HepG2 (cell line): ENCODE data around the gene TMUB1. TPM values are rescaled to one million over a fixed set of nuclear protein-coding genes. Genes with fewer than 3 reads are reported as not detected.
A peak's percentile ranks its signal among the peaks of the same experiment; 100 is the strongest.

Experiments
- ISX ChIP-seq: sonication (generic); formaldehyde crosslinking; conservative IDR thresholded peaks from 2 replicates; pipeline ENCODE4 v1.5.0; 2020; ENCODE audit warnings: missing genetic modification reagents
- MED1 ChIP-seq: sonication (generic); formaldehyde crosslinking; IDR thresholded peaks from 2 replicates; pipeline ENCODE4 v1.4.0; 2020; ENCODE audit warnings: missing genetic modification reagents
- MED8 ChIP-seq: sonication (generic); formaldehyde crosslinking; IDR thresholded peaks from 2 replicates; pipeline ENCODE4 v1.8.1; 2023; ENCODE audit warnings: mild to moderate bottlenecking, missing genetic modification reagents; ENCODE audit not compliant: insufficient replicate concordance
- MEIS2 ChIP-seq: sonication (generic); formaldehyde crosslinking; IDR thresholded peaks from 2 replicates; pipeline ENCODE4 v1.9.0; 2021; ENCODE audit warnings: mild to moderate bottlenecking, missing genetic modification reagents
- PRMT3 ChIP-seq: sonication (generic); formaldehyde crosslinking; IDR thresholded peaks from 2 replicates; pipeline ENCODE4 v1.8.1; 2022; ENCODE audit warnings: low read depth, mild to moderate bottlenecking, moderate library complexity, missing genetic modification reagents, borderline replicate concordance
- SYNCRIP ChIP-seq: fragments of 200-400 bp; formaldehyde crosslinking; IDR thresholded peaks from 2 replicates; pipeline ENCODE4 v1.6.1; 2018; ENCODE audit warnings: mild to moderate bottlenecking, low read depth, low read length; ENCODE audit not compliant: insufficient read depth
- WIZ ChIP-seq: sonication (generic); formaldehyde crosslinking; IDR thresholded peaks from 2 replicates; pipeline ENCODE4 v1.5.1; 2020; ENCODE audit warnings: mild to moderate bottlenecking, missing genetic modification reagents
- ZNF136 ChIP-seq: sonication (generic); formaldehyde crosslinking; IDR thresholded peaks from 2 replicates; pipeline ENCODE4 v1.8.1; 2022; ENCODE audit warnings: low read depth, mild to moderate bottlenecking, moderate library complexity, missing genetic modification reagents
- ZNF550 ChIP-seq: sonication (generic); formaldehyde crosslinking; IDR thresholded peaks from 2 replicates; pipeline ENCODE4 v1.4.0; 2020; ENCODE audit warnings: mild to moderate bottlenecking, missing genetic modification reagents, borderline replicate concordance
- ZNF878 ChIP-seq: sonication (generic); formaldehyde crosslinking; IDR thresholded peaks from 2 replicates; pipeline ENCODE4 v1.8.1; 2023; ENCODE audit warnings: mild to moderate bottlenecking, missing genetic modification reagents, moderate library complexity
- polyA plus RNA-seq, 8 experiments: library from polyadenylated mRNA; depleted of rRNA in 3 of 8; stranded (reverse) in 7 of 8; unstranded in 1 of 8; fragments of >200 nt; fragmentation: Illumina TruSeq in 4 of 8; extraction: Trizol in 4 of 8; gene quantifications; 2 replicates each; pipeline versions ENCODE4 v1.2.1 to v1.2.3, GENCODE V29; 2011 to 2016; ENCODE audit warnings: low read depth in 4 of 8, missing spikeins in 1 of 8, mixed read lengths in 1 of 8; ENCODE audit not compliant: insufficient read depth in 1 of 8
- total RNA-seq, 5 experiments: library from RNA; depleted of rRNA; stranded (reverse); fragments of >200 nt; fragmentation: Illumina TruSeq; extraction: Trizol; gene quantifications; 2 replicates each; pipeline ENCODE4 v1.2.3, GENCODE V29; 2016; ENCODE audit warnings: low read depth in 1 of 5
- TF ChIP-seq, protein P1 (sequence below): sonication (generic); formaldehyde crosslinking; IDR thresholded peaks from 2 replicates; pipeline ENCODE4 v1.5.0; 2020; ENCODE audit warnings: missing genetic modification reagents
- TF ChIP-seq, protein P2 (sequence below): IDR thresholded peaks from 2 replicates; pipeline ENCODE4 v1.6.1; 2016; ENCODE audit warnings: missing biosample characterization, missing genetic modification reagents, low read depth
- TF ChIP-seq, protein P3 (sequence below): sonication (generic); formaldehyde crosslinking; IDR thresholded peaks from 2 replicates; pipeline ENCODE4 v1.5.0; 2020; ENCODE audit warnings: mild to moderate bottlenecking, missing genetic modification reagents, borderline replicate concordance
- TF ChIP-seq, protein P4 (sequence below): sonication (generic); formaldehyde crosslinking; IDR thresholded peaks from 2 replicates; pipeline ENCODE4 v1.9.0; 2021; ENCODE audit warnings: missing genetic modification reagents, mild to moderate bottlenecking, borderline replicate concordance
- TF ChIP-seq, protein P5 (sequence below): fragments of 450-650 bp; IDR thresholded peaks from 2 replicates; pipeline ENCODE4 v1.6.1; 2016
- TF ChIP-seq, protein P6 (sequence below): sonication (generic); formaldehyde crosslinking; IDR thresholded peaks from 2 replicates; pipeline ENCODE4 v1.4.0; 2020; ENCODE audit warnings: mild to moderate bottlenecking, missing genetic modification reagents
- TF ChIP-seq, protein P7 (sequence below): sonication (generic); formaldehyde crosslinking; IDR thresholded peaks from 2 replicates; pipeline ENCODE4 v1.8.0; 2022; ENCODE audit warnings: mild to moderate bottlenecking, missing genetic modification reagents, moderate library complexity

Gene TMUB1
- total and polyA plus RNA-seq, 2 of the 13 experiments (the other 11 are each of a cell fraction or from before 2014, with no cell fraction given): 44.8 to 51.6 TPM

DNA sequence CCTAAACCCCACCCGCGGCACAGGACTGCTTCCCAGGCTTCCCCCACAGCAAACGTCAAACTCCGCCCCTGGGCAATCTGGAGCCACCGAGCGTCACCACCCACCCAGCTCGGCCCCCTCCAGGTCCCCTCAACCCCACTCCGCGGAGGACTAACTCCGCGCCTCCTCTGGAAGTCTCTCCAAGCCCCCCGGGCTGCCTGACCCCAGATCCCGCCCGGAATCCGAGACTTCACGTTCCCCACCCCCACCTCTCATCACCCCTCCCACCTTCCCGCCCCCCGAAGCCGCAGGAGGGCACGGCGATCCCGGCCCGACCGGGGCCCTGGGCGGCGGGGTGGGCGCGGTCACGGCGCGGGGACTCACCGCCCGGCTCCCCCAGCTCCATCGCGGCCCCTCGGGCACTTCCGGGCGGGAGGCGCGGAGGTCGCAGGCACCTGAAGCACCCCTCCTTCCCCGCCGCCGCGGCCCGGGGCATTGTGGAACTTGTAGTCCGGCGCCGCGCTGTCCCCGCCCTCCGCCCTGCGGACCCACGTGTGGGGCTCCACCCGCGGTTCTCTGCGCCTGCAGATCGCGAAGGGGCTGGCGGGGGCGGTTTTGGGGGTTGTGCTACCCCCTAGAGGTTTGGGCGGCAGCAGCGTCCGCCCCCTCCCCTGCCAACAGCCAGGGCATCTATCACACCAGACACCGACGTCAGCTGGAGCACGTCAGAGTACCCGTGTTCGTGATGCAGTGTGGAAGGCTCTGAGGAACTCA, at the start of gene TMUB1 (continued):
- TF ChIP-seq, protein P1, sequence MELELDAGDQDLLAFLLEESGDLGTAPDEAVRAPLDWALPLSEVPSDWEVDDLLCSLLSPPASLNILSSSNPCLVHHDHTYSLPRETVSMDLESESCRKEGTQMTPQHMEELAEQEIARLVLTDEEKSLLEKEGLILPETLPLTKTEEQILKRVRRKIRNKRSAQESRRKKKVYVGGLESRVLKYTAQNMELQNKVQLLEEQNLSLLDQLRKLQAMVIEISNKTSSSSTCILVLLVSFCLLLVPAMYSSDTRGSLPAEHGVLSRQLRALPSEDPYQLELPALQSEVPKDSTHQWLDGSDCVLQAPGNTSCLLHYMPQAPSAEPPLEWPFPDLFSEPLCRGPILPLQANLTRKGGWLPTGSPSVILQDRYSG (CRISPR knock-in tag): no peak
- TF ChIP-seq ZNF878 (CRISPR knock-in tag) (no peak), PRMT3 (CRISPR knock-in tag) (no peak), SYNCRIP (no peak), MED8 (CRISPR knock-in tag) (no peak), ISX (CRISPR knock-in tag) (no peak), ZNF136 (CRISPR knock-in tag) (no peak), WIZ (no peak), MEIS2 (0 out of 2 replicates have a peak, but pooled peaks have one; percentile 56), MED1 (CRISPR knock-in tag) (0 out of 2 replicates have a peak, but pooled peaks have one; percentile 18), ZNF550 (no peak)
- TF ChIP-seq, protein P2, sequence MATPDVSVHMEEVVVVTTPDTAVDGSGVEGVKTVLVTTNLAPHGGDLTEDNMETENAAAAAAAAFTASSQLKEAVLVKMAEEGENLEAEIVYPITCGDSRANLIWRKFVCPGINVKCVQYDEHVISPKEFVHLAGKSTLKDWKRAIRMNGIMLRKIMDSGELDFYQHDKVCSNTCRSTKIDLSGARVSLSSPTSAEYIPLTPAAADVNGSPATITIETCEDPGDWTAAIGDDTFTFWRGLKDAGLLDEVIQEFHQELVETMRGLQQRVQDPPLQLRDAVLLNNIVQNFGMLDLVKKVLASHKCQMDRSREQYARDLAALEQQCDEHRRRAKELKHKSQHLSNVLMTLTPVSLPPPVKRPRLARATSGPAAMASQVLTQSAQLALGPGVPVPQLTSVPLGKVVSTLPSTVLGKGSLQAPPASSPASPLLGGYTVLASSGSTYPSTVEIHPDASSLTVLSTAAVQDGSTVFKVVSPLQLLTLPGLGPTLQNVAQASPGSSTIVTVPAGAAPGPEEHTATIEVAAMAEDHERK (CRISPR knock-in tag): peak; percentile 69
- TF ChIP-seq, protein P3, sequence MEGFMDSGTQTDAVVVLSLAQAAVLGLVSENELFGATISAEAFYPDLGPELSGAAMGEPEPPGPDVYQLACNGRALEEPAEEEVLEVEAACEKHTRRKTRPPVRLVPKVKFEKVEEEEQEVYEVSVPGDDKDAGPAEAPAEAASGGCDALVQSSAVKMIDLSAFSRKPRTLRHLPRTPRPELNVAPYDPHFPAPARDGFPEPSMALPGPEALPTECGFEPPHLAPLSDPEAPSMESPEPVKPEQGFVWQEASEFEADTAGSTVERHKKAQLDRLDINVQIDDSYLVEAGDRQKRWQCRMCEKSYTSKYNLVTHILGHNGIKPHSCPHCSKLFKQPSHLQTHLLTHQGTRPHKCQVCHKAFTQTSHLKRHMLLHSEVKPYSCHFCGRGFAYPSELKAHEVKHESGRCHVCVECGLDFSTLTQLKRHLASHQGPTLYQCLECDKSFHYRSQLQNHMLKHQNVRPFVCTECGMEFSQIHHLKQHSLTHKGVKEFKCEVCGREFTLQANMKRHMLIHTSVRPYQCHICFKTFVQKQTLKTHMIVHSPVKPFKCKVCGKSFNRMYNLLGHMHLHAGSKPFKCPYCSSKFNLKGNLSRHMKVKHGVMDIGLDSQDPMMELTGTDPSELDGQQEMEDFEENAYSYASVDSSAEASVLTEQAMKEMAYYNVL (CRISPR knock-in tag): no peak
- TF ChIP-seq, protein P4, sequence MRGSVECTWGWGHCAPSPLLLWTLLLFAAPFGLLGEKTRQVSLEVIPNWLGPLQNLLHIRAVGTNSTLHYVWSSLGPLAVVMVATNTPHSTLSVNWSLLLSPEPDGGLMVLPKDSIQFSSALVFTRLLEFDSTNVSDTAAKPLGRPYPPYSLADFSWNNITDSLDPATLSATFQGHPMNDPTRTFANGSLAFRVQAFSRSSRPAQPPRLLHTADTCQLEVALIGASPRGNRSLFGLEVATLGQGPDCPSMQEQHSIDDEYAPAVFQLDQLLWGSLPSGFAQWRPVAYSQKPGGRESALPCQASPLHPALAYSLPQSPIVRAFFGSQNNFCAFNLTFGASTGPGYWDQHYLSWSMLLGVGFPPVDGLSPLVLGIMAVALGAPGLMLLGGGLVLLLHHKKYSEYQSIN: no peak
- TF ChIP-seq, protein P5, sequence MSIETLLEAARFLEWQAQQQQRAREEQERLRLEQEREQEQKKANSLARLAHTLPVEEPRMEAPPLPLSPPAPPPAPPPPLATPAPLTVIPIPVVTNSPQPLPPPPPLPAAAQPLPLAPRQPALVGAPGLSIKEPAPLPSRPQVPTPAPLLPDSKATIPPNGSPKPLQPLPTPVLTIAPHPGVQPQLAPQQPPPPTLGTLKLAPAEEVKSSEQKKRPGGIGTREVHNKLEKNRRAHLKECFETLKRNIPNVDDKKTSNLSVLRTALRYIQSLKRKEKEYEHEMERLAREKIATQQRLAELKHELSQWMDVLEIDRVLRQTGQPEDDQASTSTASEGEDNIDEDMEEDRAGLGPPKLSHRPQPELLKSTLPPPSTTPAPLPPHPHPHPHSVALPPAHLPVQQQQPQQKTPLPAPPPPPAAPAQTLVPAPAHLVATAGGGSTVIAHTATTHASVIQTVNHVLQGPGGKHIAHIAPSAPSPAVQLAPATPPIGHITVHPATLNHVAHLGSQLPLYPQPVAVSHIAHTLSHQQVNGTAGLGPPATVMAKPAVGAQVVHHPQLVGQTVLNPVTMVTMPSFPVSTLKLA: 0 out of 2 replicates have a peak, but pooled peaks have one; percentile 5
- TF ChIP-seq, protein P6, sequence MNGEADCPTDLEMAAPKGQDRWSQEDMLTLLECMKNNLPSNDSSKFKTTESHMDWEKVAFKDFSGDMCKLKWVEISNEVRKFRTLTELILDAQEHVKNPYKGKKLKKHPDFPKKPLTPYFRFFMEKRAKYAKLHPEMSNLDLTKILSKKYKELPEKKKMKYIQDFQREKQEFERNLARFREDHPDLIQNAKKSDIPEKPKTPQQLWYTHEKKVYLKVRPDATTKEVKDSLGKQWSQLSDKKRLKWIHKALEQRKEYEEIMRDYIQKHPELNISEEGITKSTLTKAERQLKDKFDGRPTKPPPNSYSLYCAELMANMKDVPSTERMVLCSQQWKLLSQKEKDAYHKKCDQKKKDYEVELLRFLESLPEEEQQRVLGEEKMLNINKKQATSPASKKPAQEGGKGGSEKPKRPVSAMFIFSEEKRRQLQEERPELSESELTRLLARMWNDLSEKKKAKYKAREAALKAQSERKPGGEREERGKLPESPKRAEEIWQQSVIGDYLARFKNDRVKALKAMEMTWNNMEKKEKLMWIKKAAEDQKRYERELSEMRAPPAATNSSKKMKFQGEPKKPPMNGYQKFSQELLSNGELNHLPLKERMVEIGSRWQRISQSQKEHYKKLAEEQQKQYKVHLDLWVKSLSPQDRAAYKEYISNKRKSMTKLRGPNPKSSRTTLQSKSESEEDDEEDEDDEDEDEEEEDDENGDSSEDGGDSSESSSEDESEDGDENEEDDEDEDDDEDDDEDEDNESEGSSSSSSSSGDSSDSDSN: peak; percentile 20; the same call in 1 of the 2 replicates
- TF ChIP-seq, protein P7, sequence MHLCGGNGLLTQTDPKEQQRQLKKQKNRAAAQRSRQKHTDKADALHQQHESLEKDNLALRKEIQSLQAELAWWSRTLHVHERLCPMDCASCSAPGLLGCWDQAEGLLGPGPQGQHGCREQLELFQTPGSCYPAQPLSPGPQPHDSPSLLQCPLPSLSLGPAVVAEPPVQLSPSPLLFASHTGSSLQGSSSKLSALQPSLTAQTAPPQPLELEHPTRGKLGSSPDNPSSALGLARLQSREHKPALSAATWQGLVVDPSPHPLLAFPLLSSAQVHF: no peak
